GM12892 (cell line): Measurements from ENCODE around the gene DDX1.

Source experiments
- POLR2A ChIP-seq: IDR thresholded peaks from 2 replicates; pipeline ENCODE4 v1.6.1; 2011; ENCODE audit warnings: low read depth, low read length, control low read depth
- TAF1 ChIP-seq: IDR thresholded peaks from 2 replicates; pipeline ENCODE4 v1.6.1; 2011; ENCODE audit warnings: low read depth, mild to moderate bottlenecking, control low read depth, low read length, borderline replicate concordance

GRCh38 chr2:15582710-15583357, 8.8 kb upstream of the DDX1 start:
- TF ChIP-seq TAF1 (no peak), POLR2A (no peak)
